Panc1 (cell line): Measurements from ENCODE around the gene ZMAT5. TPM values are rescaled to one million over a fixed set of nuclear protein-coding genes. Genes with fewer than 3 reads are reported as not detected.

Experiments
- ATAC-seq: fragments of 200-7000 bp; cut with Tn5 transposase; 2 replicates; pipeline ENCODE4 v1.9.1; 2020; ENCODE audit warnings: mild to moderate bottlenecking, moderate library complexity
- BruUV-seq: library from RNA; stranded (reverse); fragments of 400-500 nt; replicated peaks from 2 replicates; lab custom pipeline; 2021; lab: Mats Ljungman, UMichigan
- CTCF ChIA-PET: fragments of 300-600 bp; sonication (Branson Sonifier 250); formaldehyde crosslinking; loops from one replicate; lab custom pipeline; 2022; ENCODE audit warnings: antibody characterized with exemption; lab: Charles Lee
- POLR2A ChIA-PET: fragments of 300-600 bp; sonication (Branson Sonifier 250); formaldehyde crosslinking; loops from one replicate; lab custom pipeline; 2022; ENCODE audit warnings: antibody characterized with exemption; lab: Charles Lee
- DNase-seq: peaks from one replicate; pipeline ENCODE4 v3.0.0-alpha.2; 2010; ENCODE audit warnings: low read depth, low spot score
- H3K27ac ChIP-seq: 2 replicates; pipeline ENCODE4 v1.5.1; 2011; ENCODE audit warnings: mild to moderate bottlenecking, low read length, inconsistent platforms
- H3K27me3 ChIP-seq: fragments of 200-500 bp; sonication (Bioruptor generic); 2 replicates; pipeline ENCODE4 v1.6.0; 2014; ENCODE audit warnings: low read length, inconsistent platforms; ENCODE audit not compliant: control insufficient read depth, insufficient read depth
- H3K36me3 ChIP-seq: fragments of 200-500 bp; sonication (Bioruptor generic); 2 replicates; pipeline ENCODE4 v1.5.1; 2014; ENCODE audit warnings: inconsistent platforms, mild to moderate bottlenecking, low read length, moderate library complexity; ENCODE audit not compliant: control insufficient read depth, insufficient read depth
- H3K4me1 ChIP-seq: 2 replicates; pipeline ENCODE4 v1.5.1; 2011; ENCODE audit warnings: inconsistent platforms, mild to moderate bottlenecking, low read length, moderate library complexity; ENCODE audit not compliant: control insufficient read depth, insufficient read depth
- H3K4me3 ChIP-seq, 2 experiments: 2 replicates each; pipeline ENCODE4 v1.5.1; 2011 to 2012; ENCODE audit warnings: low read depth in 2 of 2, low read length in 2 of 2, mild to moderate bottlenecking in 2 of 2, inconsistent platforms in 1 of 2, moderate library complexity in 1 of 2
- H3K9me3 ChIP-seq: fragments of 200-500 bp; sonication (Bioruptor generic); 2 replicates; pipeline ENCODE4 v1.5.1; 2014; ENCODE audit warnings: low read depth, mild to moderate bottlenecking, inconsistent platforms, low read length, moderate library complexity; ENCODE audit not compliant: control insufficient read depth, insufficient read depth
- POLR2AphosphoS5 ChIP-seq: IDR thresholded peaks from 2 replicates; pipeline ENCODE4 v1.6.1; 2012; ENCODE audit warnings: mild to moderate bottlenecking, low read depth, low read length, moderate library complexity
- SIN3A ChIP-seq: IDR thresholded peaks from 2 replicates; pipeline ENCODE4 v1.6.1; 2012; ENCODE audit warnings: low read depth, mild to moderate bottlenecking, low read length, moderate library complexity, borderline replicate concordance; ENCODE audit not compliant: insufficient read depth
- TCF7L2 ChIP-seq: IDR thresholded peaks from 2 replicates; pipeline ENCODE4 v1.6.1; 2011; ENCODE audit warnings: mild to moderate bottlenecking, low read depth, low read length, inconsistent platforms
- in situ Hi-C: cut with HindIII; loops from 2 replicates; pipeline ENCODE4 v1.10.0; 2016; ENCODE audit warnings: low sequenced_read_pairs, low pct_unique_long_range_greater_than_20kb
- intact Hi-C: fragments of 100-400 bp; cut with micrococcal nuclease; formaldehyde crosslinking; loops from one replicate; pipeline ENCODE4 v1.10.0; 2022; ENCODE audit not compliant: unreplicated experiment
- total RNA-seq: library from RNA; stranded (reverse); gene quantifications from one replicate; pipeline ENCODE4 v1.2.1, GENCODE V29; 2021; ENCODE audit not compliant: unreplicated experiment
- TF ChIP-seq, protein P1 (sequence below): fragments of 450-650 bp; IDR thresholded peaks from 2 replicates; pipeline ENCODE4 v1.5.1; 2017; ENCODE audit warnings: mild to moderate bottlenecking
- TF ChIP-seq, protein P2 (sequence below), 2 experiments: IDR thresholded peaks; 2 replicates each; pipeline ENCODE4 v1.6.1; 2011 to 2012; ENCODE audit warnings: low read depth in 2 of 2, control low read depth in 1 of 2, low read length in 1 of 2, mild to moderate bottlenecking in 1 of 2, moderate library complexity in 1 of 2; ENCODE audit not compliant: insufficient read depth in 1 of 2

The ZMAT5 gene
- total RNA-seq, 1 experiment from 2014 or later: 22.4 TPM

DNA sequence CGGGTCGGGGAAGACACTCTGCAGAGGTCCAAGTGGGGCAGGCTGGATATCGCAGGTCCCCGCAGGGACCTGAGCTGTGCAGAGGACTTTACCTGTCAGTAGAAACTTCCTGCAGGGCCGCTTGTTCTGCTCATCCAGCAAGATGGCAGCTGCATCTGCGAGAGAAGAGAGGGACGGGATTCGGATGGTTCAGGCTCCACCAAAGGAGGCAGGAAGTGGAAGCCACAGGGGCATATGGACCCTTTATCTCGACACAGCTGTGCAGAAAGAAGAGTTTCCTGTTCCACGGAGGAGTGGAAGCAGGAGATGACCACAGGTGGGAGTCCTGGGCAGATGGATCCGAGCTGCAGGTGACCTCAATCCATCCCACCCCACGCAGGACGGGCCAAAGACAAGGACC lies 24.5 kb downstream of the ZMAT5 start:
- H3K36me3 ChIP-seq: no peaks in the 10 kb centered on the region
- ChIA-PET CTCF (interaction anchor here (0.6 kb wide), 1 partner anchor 286 kb away, joined by 3 read pairs; no protein-coding TSS in a partner anchor), POLR2A (no interaction called here)
- BruUV-seq: no TSS peak
- no peaks in the 10 kb centered on the region for H3K9me3 ChIP-seq
- TF ChIP-seq TCF7L2: no peak
- TF ChIP-seq, protein P1, sequence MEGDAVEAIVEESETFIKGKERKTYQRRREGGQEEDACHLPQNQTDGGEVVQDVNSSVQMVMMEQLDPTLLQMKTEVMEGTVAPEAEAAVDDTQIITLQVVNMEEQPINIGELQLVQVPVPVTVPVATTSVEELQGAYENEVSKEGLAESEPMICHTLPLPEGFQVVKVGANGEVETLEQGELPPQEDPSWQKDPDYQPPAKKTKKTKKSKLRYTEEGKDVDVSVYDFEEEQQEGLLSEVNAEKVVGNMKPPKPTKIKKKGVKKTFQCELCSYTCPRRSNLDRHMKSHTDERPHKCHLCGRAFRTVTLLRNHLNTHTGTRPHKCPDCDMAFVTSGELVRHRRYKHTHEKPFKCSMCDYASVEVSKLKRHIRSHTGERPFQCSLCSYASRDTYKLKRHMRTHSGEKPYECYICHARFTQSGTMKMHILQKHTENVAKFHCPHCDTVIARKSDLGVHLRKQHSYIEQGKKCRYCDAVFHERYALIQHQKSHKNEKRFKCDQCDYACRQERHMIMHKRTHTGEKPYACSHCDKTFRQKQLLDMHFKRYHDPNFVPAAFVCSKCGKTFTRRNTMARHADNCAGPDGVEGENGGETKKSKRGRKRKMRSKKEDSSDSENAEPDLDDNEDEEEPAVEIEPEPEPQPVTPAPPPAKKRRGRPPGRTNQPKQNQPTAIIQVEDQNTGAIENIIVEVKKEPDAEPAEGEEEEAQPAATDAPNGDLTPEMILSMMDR: no peak
- no peak for TF ChIP-seq POLR2AphosphoS5
- TF ChIP-seq, protein P2, sequence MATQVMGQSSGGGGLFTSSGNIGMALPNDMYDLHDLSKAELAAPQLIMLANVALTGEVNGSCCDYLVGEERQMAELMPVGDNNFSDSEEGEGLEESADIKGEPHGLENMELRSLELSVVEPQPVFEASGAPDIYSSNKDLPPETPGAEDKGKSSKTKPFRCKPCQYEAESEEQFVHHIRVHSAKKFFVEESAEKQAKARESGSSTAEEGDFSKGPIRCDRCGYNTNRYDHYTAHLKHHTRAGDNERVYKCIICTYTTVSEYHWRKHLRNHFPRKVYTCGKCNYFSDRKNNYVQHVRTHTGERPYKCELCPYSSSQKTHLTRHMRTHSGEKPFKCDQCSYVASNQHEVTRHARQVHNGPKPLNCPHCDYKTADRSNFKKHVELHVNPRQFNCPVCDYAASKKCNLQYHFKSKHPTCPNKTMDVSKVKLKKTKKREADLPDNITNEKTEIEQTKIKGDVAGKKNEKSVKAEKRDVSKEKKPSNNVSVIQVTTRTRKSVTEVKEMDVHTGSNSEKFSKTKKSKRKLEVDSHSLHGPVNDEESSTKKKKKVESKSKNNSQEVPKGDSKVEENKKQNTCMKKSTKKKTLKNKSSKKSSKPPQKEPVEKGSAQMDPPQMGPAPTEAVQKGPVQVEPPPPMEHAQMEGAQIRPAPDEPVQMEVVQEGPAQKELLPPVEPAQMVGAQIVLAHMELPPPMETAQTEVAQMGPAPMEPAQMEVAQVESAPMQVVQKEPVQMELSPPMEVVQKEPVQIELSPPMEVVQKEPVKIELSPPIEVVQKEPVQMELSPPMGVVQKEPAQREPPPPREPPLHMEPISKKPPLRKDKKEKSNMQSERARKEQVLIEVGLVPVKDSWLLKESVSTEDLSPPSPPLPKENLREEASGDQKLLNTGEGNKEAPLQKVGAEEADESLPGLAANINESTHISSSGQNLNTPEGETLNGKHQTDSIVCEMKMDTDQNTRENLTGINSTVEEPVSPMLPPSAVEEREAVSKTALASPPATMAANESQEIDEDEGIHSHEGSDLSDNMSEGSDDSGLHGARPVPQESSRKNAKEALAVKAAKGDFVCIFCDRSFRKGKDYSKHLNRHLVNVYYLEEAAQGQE (IDR thresholded peaks at IDR 0.05; ENCODE audit: insufficient read depth in 1 of 2, low read depth in 2 of 2, low read length in 1 of 2): no peak
- TF ChIP-seq SIN3A: no peak
- no peaks in the 10 kb centered on the region for H3K27me3 ChIP-seq
- no peaks in the 10 kb centered on the region for H3K4me1 ChIP-seq
- in situ Hi-C loops (no loop called here), intact Hi-C loops (no loop called here)
- DNase-seq (no peak), ATAC-seq (no peak)
- no peak overlapping the region for H3K4me3 ChIP-seq
- H3K27ac ChIP-seq: no peak overlapping the region

DNA sequence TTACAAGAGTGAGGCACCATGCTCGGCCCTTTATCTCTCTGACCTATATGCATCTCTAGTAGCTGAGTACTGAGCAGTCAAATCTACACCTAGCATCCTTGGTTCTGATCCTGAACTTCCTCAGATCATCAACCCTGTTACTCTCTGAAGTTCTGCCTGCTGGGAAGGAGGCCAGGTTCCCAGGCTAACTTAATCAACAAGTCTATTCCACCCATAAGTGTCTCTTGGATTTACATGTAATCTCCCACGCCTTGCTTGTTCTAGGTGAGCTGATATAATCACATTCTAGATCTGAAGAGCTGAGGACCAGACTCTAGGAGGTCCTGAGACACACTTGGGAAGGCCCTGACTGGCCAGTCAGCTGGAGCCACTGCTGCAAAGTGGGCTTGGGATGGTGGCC lies 24.9 kb downstream of the ZMAT5 start:
- Histone ChIP-seq H3K27ac (no peak overlapping the region), H3K4me3 (no peak overlapping the region), H3K9me3 (no peaks in the 10 kb centered on the region), H3K4me1 (no peaks in the 10 kb centered on the region), H3K27me3 (no peaks in the 10 kb centered on the region), H3K36me3 (no peaks in the 10 kb centered on the region)
- in situ Hi-C loops: no loop called here
- no TSS peak for BruUV-seq
- intact Hi-C loops: no loop called here
- no peak for ATAC-seq
- DNase-seq: no peak
- POLR2A ChIA-PET: no interaction called here
- TF ChIP-seq, protein P1: no peak
- TF ChIP-seq TCF7L2: no peak
- no peak for TF ChIP-seq SIN3A
- no peak for TF ChIP-seq POLR2AphosphoS5
- TF ChIP-seq, protein P2 (IDR thresholded peaks at IDR 0.05; ENCODE audit: insufficient read depth in 1 of 2, low read depth in 2 of 2, low read length in 1 of 2): no peak
- CTCF ChIA-PET: interaction anchor here (0.6 kb wide), 1 partner anchor 286 kb away, joined by 3 read pairs; no protein-coding TSS in a partner anchor
